Mucosa of descending colon (tissue), 3 donors: Measurements from ENCODE around the gene MKS1. TPM values are rescaled to one million over a fixed set of nuclear protein-coding genes. Genes with fewer than 3 reads are reported as not detected.

ENCODE experiments used
- ATAC-seq: fragments of 200-7000 bp; cut with Tn5 transposase; one replicate; pipeline ENCODE4 v1.9.1; 2020; ENCODE audit warnings: mild to moderate bottlenecking, moderate library complexity
- DNase-seq, 3 donors: peaks; one replicate each; pipeline ENCODE4 v3.0.0-alpha.2; 2020
- H3K36me3 ChIP-seq: fragments of 200-600 bp; one replicate; pipeline ENCODE4 v1.8.0; 2021; ENCODE audit warnings: low read depth, mild to moderate bottlenecking
- H3K4me1 ChIP-seq: fragments of 200-600 bp; one replicate; pipeline ENCODE4 v1.8.0; 2021; ENCODE audit warnings: low read depth, mild to moderate bottlenecking
- H3K4me3 ChIP-seq: fragments of 200-600 bp; one replicate; pipeline ENCODE4 v1.8.0; 2021; ENCODE audit warnings: mild to moderate bottlenecking
- H3K9me3 ChIP-seq: fragments of 200-600 bp; one replicate; pipeline ENCODE4 v1.8.0; 2021; ENCODE audit warnings: mild to moderate bottlenecking
- CTCF ChIP-seq: fragments of 200-600 bp; IDR thresholded peaks from one replicate; pipeline ENCODE4 v1.8.0; 2022; ENCODE audit warnings: antibody characterized with exemption, mild to moderate bottlenecking
- intact Hi-C, 2 donors: fragments of 100-400 bp; cut with DNase I in 1 of 2; cut with micrococcal nuclease in 1 of 2; formaldehyde crosslinking; loops; one replicate each; pipeline versions ENCODE4 v1.11.0 to v1.11.1; 2022; cut with DNase I, micrococcal nuclease
- total RNA-seq, 3 donors: library from RNA; stranded (reverse); fragmentation: NEBNext Ultra II Directional in 2 of 3; extraction: Animal tissue kit (Norgen Biotek cat#: 25700) in 2 of 3; gene quantifications; one replicate each; pipeline versions ENCODE4 v1.2.1 to v1.2.4, GENCODE V29; 2021 to 2023
- donor health status: DM: no; HTN: no; CAD: no; lungs with moderate emphysema.
- donor health status: DM: no; HTN: no; CAD: no.
- donor health status: DM: no; HTN: yes; CAD: no.

The MKS1 gene
- total RNA-seq, 3 donors from 2014 or later: 12.9 to 18.5 (median 14.7) TPM

GRCh38 chr17:58207451-58207850 is 11.6 kb downstream of the MKS1 start:
- TF ChIP-seq CTCF: no peak
- intact Hi-C loops: no loop called here
- Histone ChIP-seq H3K36me3 (no peaks in the 10 kb centered on the region), H3K4me1 (no peaks in the 10 kb centered on the region), H3K4me3 (no peak overlapping the region), H3K9me3 (no peaks in the 10 kb centered on the region)
- DNase-seq: no peak
- no peak for ATAC-seq

GRCh38 chr17:58205936-58206335 is 13.1 kb downstream of the MKS1 start:
- ATAC-seq: no peak
- no peaks in the 10 kb centered on the region for H3K36me3 ChIP-seq
- intact Hi-C loops: no loop called here

GRCh38 chr17:58204796-58205195 is 14.3 kb downstream of the MKS1 start:
- TF ChIP-seq CTCF: no peak
- intact Hi-C loops: no loop called here
- no peak for DNase-seq
- Histone ChIP-seq H3K9me3 (no peaks in the 10 kb centered on the region), H3K4me1 (no peaks in the 10 kb centered on the region), H3K36me3 (no peaks in the 10 kb centered on the region), H3K4me3 (no peak overlapping the region)
- no peak for ATAC-seq

More at GRCh38 chr17:58205936-58206335, 13.1 kb downstream of the MKS1 start:
- Histone ChIP-seq H3K4me1 (no peaks in the 10 kb centered on the region), H3K9me3 (no peaks in the 10 kb centered on the region), H3K4me3 (no peak overlapping the region)
- DNase-seq: no peak
- no peak for TF ChIP-seq CTCF

DNA sequence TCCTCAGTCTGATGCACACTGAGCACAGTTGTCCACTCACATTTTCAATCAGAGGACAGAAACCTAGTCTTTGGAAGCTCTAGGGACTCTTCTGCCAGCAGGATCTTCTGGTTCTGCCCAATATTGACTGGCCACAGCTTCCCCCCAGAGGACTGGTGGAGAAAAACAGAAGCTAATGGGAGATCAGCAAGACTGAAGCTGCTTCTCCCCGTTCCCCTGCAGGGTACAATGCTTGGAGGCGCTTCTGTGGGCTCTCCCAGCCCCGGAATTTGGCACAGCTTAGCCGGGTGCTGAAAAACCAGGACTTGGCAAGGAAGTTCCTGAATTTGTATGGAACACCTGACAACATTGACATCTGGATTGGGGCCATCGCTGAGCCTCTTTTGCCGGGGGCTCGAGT is 16.2 kb downstream of the MKS1 start:
- intact Hi-C loops: no loop called here
- DNase-seq: no peak
- H3K4me1 ChIP-seq: no peaks in the 10 kb centered on the region
- H3K36me3 ChIP-seq: no peaks in the 10 kb centered on the region
- no peak for ATAC-seq
- no peaks in the 10 kb centered on the region for H3K9me3 ChIP-seq
- no peak overlapping the region for H3K4me3 ChIP-seq
- no peak for TF ChIP-seq CTCF

GRCh38 chr17:58200024-58200633 is 18.9 kb downstream of the MKS1 start:
- no peaks in the 10 kb centered on the region for H3K9me3 ChIP-seq
- ATAC-seq: peak; percentile 77
- H3K4me1 ChIP-seq: no peaks in the 10 kb centered on the region
- intact Hi-C loops: no loop called here
- no peak overlapping the region for H3K4me3 ChIP-seq
- H3K36me3 ChIP-seq: no peaks in the 10 kb centered on the region
- DNase-seq: peak in 2 of 3 donors; percentile 50 to 52
- TF ChIP-seq CTCF: peak; percentile 13

DNA sequence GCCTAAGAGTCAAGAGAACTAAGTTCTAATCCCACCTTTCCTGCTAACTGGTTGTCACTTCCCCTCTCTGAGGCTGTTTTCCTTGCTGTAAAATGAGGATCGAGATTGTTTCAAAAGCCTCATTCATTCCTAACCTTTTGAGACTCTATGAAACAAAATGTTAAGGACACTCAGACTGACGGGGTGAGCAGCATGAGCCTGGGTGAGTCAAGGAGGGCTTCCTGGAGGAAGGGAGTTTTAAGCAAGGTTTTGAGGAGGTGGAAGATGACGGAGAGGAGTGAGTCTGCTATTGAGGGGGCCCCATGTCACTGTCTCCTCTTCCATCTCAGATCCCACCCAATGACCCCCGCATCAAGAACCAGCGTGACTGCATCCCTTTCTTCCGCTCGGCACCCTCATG is 22.4 kb downstream of the MKS1 start:
- TF ChIP-seq CTCF: no peak
- intact Hi-C loops: no loop called here
- H3K9me3 ChIP-seq: no peaks in the 10 kb centered on the region
- no peaks in the 10 kb centered on the region for H3K4me1 ChIP-seq
- no peak for ATAC-seq
- H3K4me3 ChIP-seq: no peak overlapping the region
- no peaks in the 10 kb centered on the region for H3K36me3 ChIP-seq
- DNase-seq: no peak
